Keratinocyte (primary cell): ENCODE results near the gene GRK5. TPM values are rescaled to one million over a fixed set of nuclear protein-coding genes. Genes with fewer than 3 reads are reported as not detected.

Experiments used
- DNase-seq: peaks from one replicate; pipeline ENCODE4 v3.0.0-alpha.2; 2011; ENCODE audit warnings: low read depth, missing footprints, low spot score
- FAIRE-seq: peaks from 2 replicates; lab custom pipeline; 2011; peaks lifted over from hg19 to GRCh38; lab: Jason Lieb, UNC
- H2AFZ ChIP-seq: 2 replicates; pipeline ENCODE4 v1.6.0; 2012; ENCODE audit warnings: low read length, control low read depth, inconsistent platforms; ENCODE audit not compliant: control insufficient read depth
- H3K27ac ChIP-seq: 2 replicates; pipeline ENCODE4 v1.5.1; 2011; ENCODE audit warnings: low read length; ENCODE audit not compliant: control insufficient read depth, insufficient read depth
- H3K27me3 ChIP-seq: 3 replicates; pipeline ENCODE4 v1.6.0; 2011; ENCODE audit warnings: low read length; ENCODE audit not compliant: control insufficient read depth, insufficient read depth; ENCODE audit errors: extremely low read depth
- H3K36me3 ChIP-seq, 2 experiments: 2 replicates in 1 of 2; 3 replicates in 1 of 2; pipeline ENCODE4 v1.5.1; 2011; ENCODE audit warnings: low read length in 2 of 2, mild to moderate bottlenecking in 1 of 2; ENCODE audit not compliant: control insufficient read depth in 2 of 2, insufficient read depth in 2 of 2; ENCODE audit errors: extremely low read depth in 1 of 2
- H3K4me1 ChIP-seq: 3 replicates; pipeline ENCODE4 v1.5.1; 2011; ENCODE audit warnings: low read length; ENCODE audit not compliant: control insufficient read depth, insufficient read depth; ENCODE audit errors: extremely low read depth
- H3K4me2 ChIP-seq: 3 replicates; pipeline ENCODE4 v1.6.0; 2011; ENCODE audit warnings: low read depth, low read length; ENCODE audit not compliant: control insufficient read depth, insufficient read depth; ENCODE audit errors: extremely low read depth
- H3K4me3 ChIP-seq, 3 experiments: fragments of 200-600 bp in 1 of 3; sonication (generic) in 1 of 3; 2 replicates in 2 of 3; 3 replicates in 1 of 3; pipeline ENCODE4 v1.5.1; 2011 to 2016; ENCODE audit warnings: low read length in 3 of 3, mild to moderate bottlenecking in 3 of 3, control low read depth in 2 of 3, inconsistent platforms in 1 of 3, low read depth in 1 of 3, mixed read lengths in 1 of 3, mixed run types in 1 of 3, moderate library complexity in 1 of 3; ENCODE audit not compliant: control insufficient read depth in 2 of 3, insufficient read depth in 2 of 3; ENCODE audit errors: extremely low read depth in 1 of 3
- H3K79me2 ChIP-seq: 2 replicates; pipeline ENCODE4 v1.6.0; 2012; ENCODE audit warnings: low read length; ENCODE audit not compliant: control insufficient read depth, insufficient read depth
- H3K9ac ChIP-seq: 3 replicates; pipeline ENCODE4 v1.6.0; 2011; ENCODE audit warnings: low read length; ENCODE audit not compliant: control insufficient read depth, insufficient read depth; ENCODE audit errors: extremely low read depth
- H3K9me1 ChIP-seq: 3 replicates; pipeline ENCODE4 v1.6.0; 2011; ENCODE audit warnings: low read length; ENCODE audit not compliant: control insufficient read depth, insufficient read depth; ENCODE audit errors: extremely low read depth
- H3K9me3 ChIP-seq: 2 replicates; pipeline ENCODE4 v1.5.1; 2012; ENCODE audit warnings: low read depth, low read length; ENCODE audit not compliant: control insufficient read depth
- H4K20me1 ChIP-seq: 3 replicates; pipeline ENCODE4 v1.6.0; 2011; ENCODE audit warnings: low read length; ENCODE audit not compliant: control insufficient read depth, insufficient read depth; ENCODE audit errors: extremely low read depth
- CTCF ChIP-seq, 3 experiments: IDR thresholded peaks in 1 of 3; conservative IDR thresholded peaks in 1 of 3; optimal IDR thresholded peaks in 1 of 3; 2 replicates in 2 of 3; 3 replicates in 1 of 3; pipeline versions ENCODE3 to v1.5.1; 2011; ENCODE audit warnings: low read length in 3 of 3, mild to moderate bottlenecking in 3 of 3, moderate library complexity in 2 of 3, control low read depth in 1 of 3, inconsistent platforms in 1 of 3; ENCODE audit not compliant: insufficient read depth in 2 of 3; ENCODE audit errors: extremely low read depth in 1 of 3
- EZH2 ChIP-seq: IDR thresholded peaks from one replicate; pipeline ENCODE4 v1.6.1; 2012; ENCODE audit warnings: inconsistent platforms, mild to moderate bottlenecking, low read length, moderate library complexity
- dilution Hi-C: fragments of 300-500 bp; cut with MboI; formaldehyde crosslinking; loops from one replicate; pipeline ENCODE4 v1.7.0; 2020; ENCODE audit warnings: low sequenced_read_pairs; ENCODE audit not compliant: extremely low pct_ligation_motif_present
- polyA plus RNA-seq, 5 experiments: library from polyadenylated mRNA; depleted of rRNA in 3 of 5; stranded (reverse) in 3 of 5; stranded (forward) in 1 of 5; unstranded in 1 of 5; fragments of >200 nt; gene quantifications; 1 replicate in 1 of 5; 2 replicates in 3 of 5; 3 replicates in 1 of 5; pipeline versions ENCODE4 v1.2.1 to v1.2.3, GENCODE V29; 2011 to 2012; ENCODE audit warnings: missing spikeins in 2 of 5, low read depth in 1 of 5, low replicate concordance in 1 of 5

GRK5 gene
- polyA plus RNA-seq, 1 donor (not counting 4 experiments of a cell fraction or from before 2014, with no cell fraction given) = 7.6 TPM

DNA sequence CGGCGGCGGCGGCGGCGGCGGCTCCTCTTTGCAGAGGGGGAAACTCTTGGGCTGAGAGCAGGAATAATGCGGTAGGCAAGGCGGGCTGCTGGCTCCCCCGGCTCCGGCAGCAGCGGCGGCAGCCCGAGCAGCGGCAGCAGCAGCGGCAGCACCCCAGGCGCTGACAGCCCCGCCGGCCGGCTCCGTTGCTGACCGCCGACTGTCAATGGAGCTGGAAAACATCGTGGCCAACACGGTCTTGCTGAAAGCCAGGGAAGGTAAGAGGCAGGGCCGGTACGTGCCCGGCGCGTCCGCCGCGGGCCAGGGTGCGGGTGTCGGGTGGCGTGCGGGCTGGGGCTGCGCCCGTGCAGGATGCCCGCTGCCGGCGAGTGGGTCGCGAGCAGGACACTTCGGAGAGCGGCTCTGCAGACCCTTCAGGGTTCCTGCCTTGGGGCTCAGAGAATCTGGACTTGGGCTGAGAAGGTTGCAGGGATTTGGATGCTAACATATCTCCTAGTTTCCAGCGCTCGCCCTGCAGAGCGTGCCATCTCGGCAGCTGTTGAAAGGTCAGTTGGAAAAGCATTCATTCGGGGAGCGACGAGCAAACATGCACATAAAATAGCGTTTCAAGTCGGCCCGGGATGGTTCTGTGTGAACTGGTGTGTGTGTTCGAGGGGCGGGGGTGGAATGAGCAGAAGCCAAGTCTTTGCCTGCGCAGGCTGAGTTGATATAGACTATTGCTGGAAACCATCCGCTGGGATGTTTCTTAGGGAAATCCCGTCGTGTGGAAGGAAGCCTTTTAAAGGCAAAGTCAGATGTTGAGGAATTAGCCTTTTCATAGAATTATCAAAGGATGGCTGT, 562 bp downstream of the GRK5 start:
- Histone ChIP-seq H3K4me3 (peak overlapping the region; percentile 63 to 94 (median 91)), H3K9ac (peak overlapping the region; percentile 70), H3K36me3 (no peaks in the 10 kb centered on the region), H3K9me3 (no peaks in the 10 kb centered on the region), H3K27ac (no peak overlapping the region), H3K9me1 (no peaks in the 10 kb centered on the region), H3K27me3 (no peaks in the 10 kb centered on the region), H2AFZ (peak overlapping the region; percentile 59), H3K4me1 (peaks cover 43% of the 10 kb centered on the region), H3K4me2 (peak overlapping the region; percentile 91), H4K20me1 (no peaks in the 10 kb centered on the region), H3K79me2 (peaks cover 16% of the 10 kb centered on the region)
- FAIRE-seq (no peak), DNase-seq (no peak)
- no peak for TF ChIP-seq CTCF (optimal IDR thresholded peaks at IDR 0.05 in 1 of 3, IDR thresholded peaks at IDR 0.05 in 1 of 3, conservative IDR thresholded peaks at IDR 0.05 in 1 of 3; ENCODE audit: extremely low read depth in 1 of 3, insufficient read depth in 2 of 3, low read length in 3 of 3)
- TF ChIP-seq EZH2 = no peak
- dilution Hi-C loops = loop anchor here (25.0 kb wide), 1 partner anchor 204 kb away; no protein-coding TSS in a partner anchor

GRCh38 chr10:119208553-119208940, 1.2 kb downstream of the GRK5 start:
- TF ChIP-seq CTCF (optimal IDR thresholded peaks at IDR 0.05 in 1 of 3, IDR thresholded peaks at IDR 0.05 in 1 of 3, conservative IDR thresholded peaks at IDR 0.05 in 1 of 3; ENCODE audit: extremely low read depth in 1 of 3, insufficient read depth in 2 of 3, low read length in 3 of 3) (no peak), EZH2 (no peak)
- Histone ChIP-seq H3K9me3 (no peaks in the 10 kb centered on the region), H3K9ac (peak overlapping the region; percentile 70), H3K4me1 (peaks cover 36% of the 10 kb centered on the region), H3K9me1 (no peaks in the 10 kb centered on the region), H4K20me1 (no peaks in the 10 kb centered on the region), H3K79me2 (peaks cover 16% of the 10 kb centered on the region), H3K4me3 (peak overlapping the region; percentile 63 to 94 (median 91)), H3K27ac (no peak overlapping the region), H2AFZ (peak overlapping the region; percentile 59), H3K4me2 (peak overlapping the region; percentile 91), H3K36me3 (no peaks in the 10 kb centered on the region), H3K27me3 (no peaks in the 10 kb centered on the region)
- FAIRE-seq = no peak
- dilution Hi-C loops = loop anchor here (25.0 kb wide), 1 partner anchor 204 kb away; no protein-coding TSS in a partner anchor
- no peak for DNase-seq
